Hepatic stellate cell (primary cell): ENCODE measurements around the gene ARHGAP26.

Source experiments
- DNase-seq: peaks from one replicate; pipeline ENCODE4 v3.0.0; 2011; ENCODE audit warnings: low spot score

ARHGAP26 gene

GRCh38 chr5:142873831-142874230 lies 103.7 kb downstream of the ARHGAP26 start:
- DNase-seq, result no peak

GRCh38 chr5:142874540-142874939 lies 104.4 kb downstream of the ARHGAP26 start:
- DNase-seq, result peak; percentile 35

GRCh38 chr5:142875936-142876335 lies 105.8 kb downstream of the ARHGAP26 start:
- no peak for DNase-seq

GRCh38 chr5:142876817-142877216 lies 106.6 kb downstream of the ARHGAP26 start:
- no peak for DNase-seq

GRCh38 chr5:142878111-142878510 lies 107.9 kb downstream of the ARHGAP26 start:
- DNase-seq, result no peak

GRCh38 chr5:142878638-142879037 lies 108.5 kb downstream of the ARHGAP26 start:
- no peak for DNase-seq

GRCh38 chr5:142881076-142881783 lies 111.1 kb downstream of the ARHGAP26 start:
- DNase-seq, result peak; percentile 48

- DNase-seq, result no peak
Measured at GRCh38 chr5:142881784-142882126, 111.6 kb downstream of the ARHGAP26 start.

- peak; percentile 68 for DNase-seq
Measured at GRCh38 chr5:142883025-142883424, 112.8 kb downstream of the ARHGAP26 start.

GRCh38 chr5:142883438-142883837 lies 113.3 kb downstream of the ARHGAP26 start:
- DNase-seq, result no peak

GRCh38 chr5:142884029-142884428 lies 113.9 kb downstream of the ARHGAP26 start:
- DNase-seq, result no peak

- no peak for DNase-seq
Measured at GRCh38 chr5:142886211-142886610, 116.0 kb downstream of the ARHGAP26 start.

GRCh38 chr5:142886956-142887355 lies 116.8 kb downstream of the ARHGAP26 start:
- DNase-seq, result no peak

- peak; percentile 58 for DNase-seq
Measured at GRCh38 chr5:142888469-142889085, 118.4 kb downstream of the ARHGAP26 start.

GRCh38 chr5:142892021-142892420 lies 121.8 kb downstream of the ARHGAP26 start:
- no peak for DNase-seq

- DNase-seq, result no peak
Measured at GRCh38 chr5:142894315-142894714, 124.1 kb downstream of the ARHGAP26 start.

GRCh38 chr5:142894749-142895148 lies 124.6 kb downstream of the ARHGAP26 start:
- peak; percentile 32 for DNase-seq

- DNase-seq, result no peak
Measured at GRCh38 chr5:142896325-142897007, 126.3 kb downstream of the ARHGAP26 start.

GRCh38 chr5:142897328-142897727 lies 127.2 kb downstream of the ARHGAP26 start:
- DNase-seq, result no peak

- peak; percentile 38 for DNase-seq
Measured at GRCh38 chr5:142900927-142901326, 130.8 kb downstream of the ARHGAP26 start.

- no peak for DNase-seq
Measured at GRCh38 chr5:142901476-142902185, 131.5 kb downstream of the ARHGAP26 start.

GRCh38 chr5:142902186-142902965 lies 132.2 kb downstream of the ARHGAP26 start:
- no peak for DNase-seq
